ENCODE data around the gene TTC31.

The TTC31 gene

GRCh38 chr2:74524955-74525716 is 42.3 kb downstream of the TTC31 start:
- no peak for DNase-seq (ENCODE audit: low read depth in 1 of 2, low spot score in 1 of 2)

GRCh38 chr2:74525717-74526648 is 43.1 kb downstream of the TTC31 start, which contains the start of gene DQX1:
Gene DQX1 (minus strand): TSS chr2:74526231. CDS start chr2:74525729, 502 bp downstream.
- no peak for DNase-seq (ENCODE audit: low read depth in 1 of 2, low spot score in 1 of 2)

- no peak for DNase-seq (ENCODE audit: low read depth in 1 of 2, low spot score in 1 of 2)
Measured at GRCh38 chr2:74526649-74527230, 43.9 kb downstream of the TTC31 start.

GRCh38 chr2:74527741-74528140 is 44.9 kb downstream of the TTC31 start:
- DNase-seq (ENCODE audit: low read depth in 1 of 2, low spot score in 1 of 2), result no peak

- DNase-seq (ENCODE audit: low read depth in 1 of 2, low spot score in 1 of 2), result no peak
Measured at GRCh38 chr2:74528600-74529356, 45.9 kb downstream of the TTC31 start.

- peak; percentile 75 to 93 for DNase-seq (ENCODE audit: low read depth in 1 of 2, low spot score in 1 of 2)
Measured at GRCh38 chr2:74529357-74530238, 46.7 kb downstream of the TTC31 start, which contains the start of the genes AUP1 and HTRA2. Gene AUP1 (minus strand): TSS chr2:74529706. CDS start chr2:74529629, 77 bp downstream. Gene HTRA2 (plus strand): TSS chr2:74529933. CDS start chr2:74530007, 74 bp downstream.

GRCh38 chr2:74530239-74531187 is 47.6 kb downstream of the TTC31 start:
- no peak for DNase-seq (ENCODE audit: low read depth in 1 of 2, low spot score in 1 of 2)

- no peak for DNase-seq (ENCODE audit: low read depth in 1 of 2, low spot score in 1 of 2)
Measured at GRCh38 chr2:74531666-74532065, 48.8 kb downstream of the TTC31 start.

- DNase-seq (ENCODE audit: low read depth in 1 of 2, low spot score in 1 of 2), result no peak
Measured at GRCh38 chr2:74532222-74532621, 49.3 kb downstream of the TTC31 start.

GRCh38 chr2:74533464-74533863 is 50.6 kb downstream of the TTC31 start:
- no peak for DNase-seq (ENCODE audit: low read depth in 1 of 2, low spot score in 1 of 2)

GRCh38 chr2:74534411-74534810 is 51.5 kb downstream of the TTC31 start:
- DNase-seq (ENCODE audit: low read depth in 1 of 2, low spot score in 1 of 2), result no peak

GRCh38 chr2:74535440-74535965 is 52.6 kb downstream of the TTC31 start:
- DNase-seq (ENCODE audit: low read depth in 1 of 2, low spot score in 1 of 2), result no peak

- DNase-seq (ENCODE audit: low read depth in 1 of 2, low spot score in 1 of 2), result no peak
Measured at GRCh38 chr2:74536166-74536950, 53.5 kb downstream of the TTC31 start.

- DNase-seq (ENCODE audit: low read depth in 1 of 2, low spot score in 1 of 2), result no peak
Measured at GRCh38 chr2:74537140-74537539, 54.3 kb downstream of the TTC31 start.

GRCh38 chr2:74538881-74539339 is 56.0 kb downstream of the TTC31 start:
- no peak for DNase-seq (ENCODE audit: low read depth in 1 of 2, low spot score in 1 of 2)

- DNase-seq (ENCODE audit: low read depth in 1 of 2, low spot score in 1 of 2), result no peak
Measured at GRCh38 chr2:74540291-74540690, 57.4 kb downstream of the TTC31 start.

GRCh38 chr2:74542978-74543377 is 60.1 kb downstream of the TTC31 start:
- DNase-seq (ENCODE audit: low read depth in 1 of 2, low spot score in 1 of 2), result no peak

All from activated CD4-positive, alpha-beta T cell treated with anti-CD3 and anti-CD28 coated beads, Interleukin-2, amount 50 U/mL, for 24 hours (primary cell).